ENCODE measurements around the gene SPATA6L. TPM values are rescaled to one million over a fixed set of nuclear protein-coding genes. Genes with fewer than 3 reads are reported as not detected.
"Not testable (repeated sequence)": the region's sequence is repeated elsewhere in the genome, so short reads cannot be mapped to it uniquely, and the experiment has no call there.

The SPATA6L gene
- total and polyA plus RNA-seq, 8 donors: 3.2 to 10.1 (median 8.4) TPM

- no peak overlapping the region for H3K27ac ChIP-seq
- no peaks in the 10 kb centered on the region for H3K27me3 ChIP-seq
- intact Hi-C loops (cut with DNase I): no loop called here
- no peak for TF ChIP-seq CTCF (IDR thresholded peaks at IDR 0.05)
- H3K9me3 ChIP-seq: no peaks in the 10 kb centered on the region
- DNase-seq (no peak), ATAC-seq (no peak)
- no peak overlapping the region for H3K4me3 ChIP-seq
- no peaks in the 10 kb centered on the region for H3K4me1 ChIP-seq
- H3K36me3 ChIP-seq: no peaks in the 10 kb centered on the region
Observed at GRCh38 chr9:4617752-4618151, 48.5 kb downstream of the SPATA6L start.

- Histone ChIP-seq H3K4me3 (no peak overlapping the region), H3K36me3 (no peaks in the 10 kb centered on the region), H3K9me3 (no peaks in the 10 kb centered on the region), H3K27ac (no peak overlapping the region), H3K27me3 (no peaks in the 10 kb centered on the region), H3K4me1 (no peaks in the 10 kb centered on the region)
- ATAC-seq: no peak
- intact Hi-C loops (cut with DNase I): no loop called here
- no peak for DNase-seq
- TF ChIP-seq CTCF (IDR thresholded peaks at IDR 0.05): no peak
Observed at GRCh38 chr9:4615778-4616177, 50.5 kb downstream of the SPATA6L start.

GRCh38 chr9:4615251-4615650 is 51.0 kb downstream of the SPATA6L start:
- Histone ChIP-seq H3K4me1 (no peaks in the 10 kb centered on the region), H3K36me3 (no peaks in the 10 kb centered on the region), H3K27ac (no peak overlapping the region), H3K27me3 (no peaks in the 10 kb centered on the region), H3K4me3 (no peak overlapping the region), H3K9me3 (no peaks in the 10 kb centered on the region)
- TF ChIP-seq CTCF (IDR thresholded peaks at IDR 0.05): no peak
- peak; percentile 45 for ATAC-seq
- intact Hi-C loops (cut with DNase I): no loop called here
- no peak for DNase-seq

- no peak for DNase-seq
- no peak overlapping the region for H3K27ac ChIP-seq
- H3K9me3 ChIP-seq: no peaks in the 10 kb centered on the region
- no peak overlapping the region for H3K4me3 ChIP-seq
- TF ChIP-seq CTCF (IDR thresholded peaks at IDR 0.05): no peak
- intact Hi-C loops (cut with DNase I): no loop called here
- no peaks in the 10 kb centered on the region for H3K4me1 ChIP-seq
- no peaks in the 10 kb centered on the region for H3K36me3 ChIP-seq
- ATAC-seq: no peak
- no peaks in the 10 kb centered on the region for H3K27me3 ChIP-seq
Observed at GRCh38 chr9:4614627-4615026, 51.7 kb downstream of the SPATA6L start.

- H3K36me3 ChIP-seq; H3K9me3 ChIP-seq; H3K27me3 ChIP-seq; intact Hi-C loops (cut with DNase I); ATAC-seq; H3K4me1 ChIP-seq; H3K4me3 ChIP-seq; DNase-seq; H3K27ac ChIP-seq: not testable (repeated sequence)
Observed at GRCh38 chr9:4606033-4606432, 60.2 kb downstream of the SPATA6L start.

- Histone ChIP-seq H3K4me1 (no peaks in the 10 kb centered on the region), H3K4me3 (no peak overlapping the region), H3K36me3 (no peaks in the 10 kb centered on the region), H3K27me3 (no peaks in the 10 kb centered on the region), H3K27ac (no peak overlapping the region), H3K9me3 (no peaks in the 10 kb centered on the region)
- peak; percentile 63 to 74 for TF ChIP-seq CTCF (IDR thresholded peaks at IDR 0.05)
- DNase-seq (peak in 2 of 4 donors; percentile 40 to 64), ATAC-seq (peak; percentile 92)
- intact Hi-C loops (cut with DNase I): no loop called here
Observed at GRCh38 chr9:4604678-4605095, 61.6 kb downstream of the SPATA6L start.
